ENCODE data around the gene RAB10. TPM values are rescaled to one million over a fixed set of nuclear protein-coding genes. Genes with fewer than 3 reads are reported as not detected.

RAB10 gene
- total and polyA plus RNA-seq, 2 donors from 2014 or later = 59.8 to 122 TPM

GRCh38 chr2:26074676-26075075 lies 40.8 kb downstream of the RAB10 start:
- FAIRE-seq = no peak

GRCh38 chr2:26075173-26075572 lies 41.3 kb downstream of the RAB10 start:
- peak overlapping the region; percentile 4 to 40 for H3K27ac ChIP-seq (ENCODE audit: low read depth in 2 of 2, low read length in 2 of 2)
- no peak overlapping the region for H3K9ac ChIP-seq (ENCODE audit: low read length in 3 of 3)
- DNase-seq (peak in 1 of 5 donors; percentile 7), FAIRE-seq (no peak)
- peak overlapping the region in 1 of 3 donors; percentile 0 for H3K4me3 ChIP-seq (ENCODE audit: low read length in 3 of 3)
- H3K27me3 ChIP-seq (ENCODE audit: control insufficient read depth, insufficient read depth, low read length) = no peaks in the 10 kb centered on the region
- H3K36me3 ChIP-seq (ENCODE audit: control insufficient read depth in 2 of 3, insufficient read depth in 3 of 3, low read length in 3 of 3) = no peaks in the 10 kb centered on the region
- TF ChIP-seq CTCF (IDR thresholded peaks at IDR 0.05; ENCODE audit: borderline replicate concordance, extremely low read depth, insufficient read depth) = no peak
- intact Hi-C loops (cut with DNase I) = no loop called here
- no peaks in the 10 kb centered on the region for H3K9me3 ChIP-seq (ENCODE audit: control insufficient read depth in 2 of 3, insufficient read depth in 1 of 3, low read length in 3 of 3)
- H3K4me1 ChIP-seq (ENCODE audit: control insufficient read depth in 2 of 3, insufficient read depth in 2 of 3, low read depth in 1 of 3, low read length in 3 of 3) = peaks cover 0 to 8% (median 6%) of the 10 kb centered on the region in 3 donors

More at GRCh38 chr2:26074676-26075075, 40.8 kb downstream of the RAB10 start:
- Histone ChIP-seq H3K4me3 (ENCODE audit: low read length in 3 of 3) (peak overlapping the region in 1 of 3 donors; percentile 0), H3K9ac (ENCODE audit: low read length in 3 of 3) (no peak overlapping the region), H3K27me3 (ENCODE audit: control insufficient read depth, insufficient read depth, low read length) (no peaks in the 10 kb centered on the region), H3K27ac (ENCODE audit: low read depth in 2 of 2, low read length in 2 of 2) (peak overlapping the region; percentile 4 to 40), H3K4me1 (ENCODE audit: control insufficient read depth in 2 of 3, insufficient read depth in 2 of 3, low read depth in 1 of 3, low read length in 3 of 3) (peaks cover 0 to 12% (median 8%) of the 10 kb centered on the region in 3 donors), H3K36me3 (ENCODE audit: control insufficient read depth in 2 of 3, insufficient read depth in 3 of 3, low read length in 3 of 3) (no peaks in the 10 kb centered on the region), H3K9me3 (ENCODE audit: control insufficient read depth in 2 of 3, insufficient read depth in 1 of 3, low read length in 3 of 3) (no peaks in the 10 kb centered on the region)
- intact Hi-C loops (cut with DNase I) = no loop called here
- no peak for TF ChIP-seq CTCF (IDR thresholded peaks at IDR 0.05; ENCODE audit: borderline replicate concordance, extremely low read depth, insufficient read depth)
- DNase-seq = peak in 2 of 5 donors; percentile 24 to 44

- FAIRE-seq (no peak), DNase-seq (peak in 1 of 5 donors; percentile 9)
- H3K9ac ChIP-seq (ENCODE audit: low read length in 3 of 3) = no peak overlapping the region
- H3K27me3 ChIP-seq (ENCODE audit: control insufficient read depth, insufficient read depth, low read length) = no peaks in the 10 kb centered on the region
- intact Hi-C loops (cut with DNase I) = no loop called here
- TF ChIP-seq CTCF (IDR thresholded peaks at IDR 0.05; ENCODE audit: borderline replicate concordance, extremely low read depth, insufficient read depth) = no peak
- H3K27ac ChIP-seq (ENCODE audit: low read depth in 2 of 2, low read length in 2 of 2) = peak overlapping the region; percentile 3 to 40
- peaks cover 0 to 8% (median 6%) of the 10 kb centered on the region in 3 donors for H3K4me1 ChIP-seq (ENCODE audit: control insufficient read depth in 2 of 3, insufficient read depth in 2 of 3, low read depth in 1 of 3, low read length in 3 of 3)
- no peaks in the 10 kb centered on the region for H3K36me3 ChIP-seq (ENCODE audit: control insufficient read depth in 2 of 3, insufficient read depth in 3 of 3, low read length in 3 of 3)
- H3K4me3 ChIP-seq (ENCODE audit: low read length in 3 of 3) = no peak overlapping the region
- no peaks in the 10 kb centered on the region for H3K9me3 ChIP-seq (ENCODE audit: control insufficient read depth in 2 of 3, insufficient read depth in 1 of 3, low read length in 3 of 3)
Measured at GRCh38 chr2:26076001-26076587, 42.2 kb downstream of the RAB10 start.
